CD4-positive, alpha-beta T cell treated with Interferon gamma for 1 hour (primary cell): ENCODE measurements around the gene STOML3.
"Not testable (repeated sequence)": the region's sequence is repeated elsewhere in the genome, so short reads cannot be mapped to it uniquely, and the experiment has no call there.

Experiments used
- DNase-seq: peaks from one replicate; pipeline ENCODE4 v3.0.0-alpha.2; 2020

The STOML3 gene, protein sequence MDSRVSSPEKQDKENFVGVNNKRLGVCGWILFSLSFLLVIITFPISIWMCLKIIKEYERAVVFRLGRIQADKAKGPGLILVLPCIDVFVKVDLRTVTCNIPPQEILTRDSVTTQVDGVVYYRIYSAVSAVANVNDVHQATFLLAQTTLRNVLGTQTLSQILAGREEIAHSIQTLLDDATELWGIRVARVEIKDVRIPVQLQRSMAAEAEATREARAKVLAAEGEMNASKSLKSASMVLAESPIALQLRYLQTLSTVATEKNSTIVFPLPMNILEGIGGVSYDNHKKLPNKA

DNA sequence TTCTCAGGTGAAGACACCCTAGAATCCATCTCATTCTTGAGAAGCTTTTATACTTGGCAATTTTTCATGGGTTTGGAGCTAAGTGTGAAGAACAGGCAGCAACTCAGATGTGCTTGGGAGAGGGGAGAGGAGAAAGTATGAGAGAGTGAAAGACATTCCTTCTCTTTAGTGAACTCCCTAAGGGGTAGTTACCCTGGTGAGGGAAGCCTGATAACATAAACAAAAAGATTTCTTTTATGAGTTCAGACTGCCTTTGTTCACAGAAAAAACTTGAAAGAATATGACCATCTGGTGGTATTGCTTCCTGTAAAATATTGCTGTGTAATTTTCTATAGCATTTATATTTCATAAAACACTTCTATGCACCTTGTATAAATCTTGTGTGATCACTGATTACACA, at the start of gene STOML3:
TSS of gene STOML3 (minus strand) at position 139 of the 400 bp plus-strand sequence. CDS start at position 29, 110 bp downstream.
- DNase-seq: no peak

DNA sequence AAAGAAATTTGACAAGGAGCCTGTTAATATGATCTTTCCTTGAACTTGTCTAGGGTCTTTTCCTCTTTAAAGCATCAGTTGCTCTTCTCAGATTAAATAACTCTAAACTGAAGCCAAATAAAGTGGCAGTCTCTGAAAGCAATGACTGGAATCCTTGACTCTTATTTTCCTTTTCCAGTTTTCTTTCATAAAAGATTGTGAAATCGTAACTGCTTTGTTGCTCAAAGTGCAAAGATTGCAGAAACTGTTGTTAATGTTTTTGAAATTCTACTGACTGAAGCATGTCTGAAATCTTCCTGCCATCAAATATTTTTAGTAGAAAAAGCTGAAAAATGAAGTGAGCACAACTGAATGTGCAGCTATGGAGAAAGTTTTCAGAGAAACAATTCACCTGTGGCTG, 49.6 kb upstream of the STOML3 start:
- no peak for DNase-seq

DNA sequence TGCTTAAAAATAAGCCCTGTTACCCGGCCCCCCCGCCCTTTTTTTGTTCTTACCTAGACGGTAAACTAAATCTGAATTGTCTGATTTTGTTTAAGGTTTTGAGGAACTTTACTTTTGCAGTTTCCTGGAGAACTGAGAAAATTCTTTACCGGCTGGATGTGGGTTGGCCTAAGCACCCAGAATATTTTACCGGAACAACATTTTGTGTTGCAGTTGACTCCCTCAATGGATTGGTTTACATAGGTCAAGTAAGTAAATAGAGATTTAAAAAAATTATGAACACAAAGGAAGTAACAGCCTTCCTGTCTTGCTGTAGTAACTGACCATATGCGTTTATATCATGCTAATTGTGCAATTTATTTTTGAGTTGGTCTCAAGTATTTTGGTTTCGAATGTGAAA, 48.4 kb upstream of the STOML3 start:
- no peak for DNase-seq

DNA sequence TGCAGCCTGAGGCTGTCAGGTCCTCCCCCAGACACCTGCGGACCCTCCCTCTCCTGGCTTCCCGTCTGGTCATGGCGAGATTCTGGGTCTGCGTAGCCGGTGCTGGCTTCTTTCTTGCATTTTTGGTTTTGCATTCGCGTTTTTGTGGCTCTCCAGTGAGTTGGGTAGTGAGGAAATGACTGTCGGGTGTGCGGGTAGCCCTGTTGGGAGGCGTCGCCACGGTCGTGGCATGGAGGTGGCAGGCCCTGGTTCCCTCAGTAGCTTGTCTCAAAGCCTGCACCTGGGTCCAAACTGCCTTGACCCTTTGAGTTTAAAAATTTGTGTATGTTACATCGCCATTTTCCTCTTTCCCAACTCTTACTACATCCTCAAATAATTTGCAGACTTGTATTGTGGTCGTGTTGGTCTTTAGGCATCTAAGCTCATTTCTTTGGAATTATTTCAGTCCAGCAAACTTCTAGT, 48.0 kb upstream of the STOML3 start:
- no peak for DNase-seq

DNA sequence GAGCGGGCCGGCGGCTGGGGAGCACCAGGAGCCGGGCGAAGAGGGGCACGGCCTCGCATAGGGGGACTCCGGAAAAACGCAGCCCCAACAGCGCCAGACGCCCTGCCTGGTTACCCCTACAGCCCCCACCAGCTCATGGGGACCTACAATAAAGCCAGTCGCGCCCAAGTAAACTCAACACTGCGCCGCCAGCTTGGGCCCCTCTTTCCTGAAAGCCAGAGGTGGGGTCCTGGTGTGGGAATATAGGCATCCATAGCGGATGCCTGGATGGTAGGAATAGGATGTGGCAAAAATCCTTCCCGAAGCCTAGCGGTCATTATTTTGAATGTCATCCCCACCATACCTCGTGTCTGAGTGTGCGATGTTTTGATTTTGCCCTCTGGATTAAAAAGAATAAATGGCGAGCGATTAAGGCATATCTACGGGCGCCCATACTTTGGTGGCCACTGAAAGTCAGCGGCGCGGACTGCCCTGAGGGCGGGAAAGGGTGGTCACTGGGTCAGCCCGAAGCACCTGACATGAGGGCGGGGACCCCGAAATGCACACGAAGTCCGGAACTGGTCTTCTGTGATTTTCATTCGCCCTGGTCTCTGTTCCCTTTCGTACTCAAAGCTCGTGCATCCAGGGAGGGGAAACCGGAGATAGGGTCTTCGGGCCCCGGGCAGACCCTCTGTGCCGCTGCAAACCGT, 47.4 kb upstream of the STOML3 start, which contains the start of the genes NHLRC3 and PROSER1:
TSS of gene NHLRC3 (plus strand) at position 577 of the 689 bp plus-strand sequence. CDS start 184 bp downstream, outside the sequence.
TSS of gene PROSER1 (minus strand) at position 210 of the 689 bp plus-strand sequence. CDS start 847 bp downstream, outside the sequence.
- DNase-seq: peak; percentile 88

DNA sequence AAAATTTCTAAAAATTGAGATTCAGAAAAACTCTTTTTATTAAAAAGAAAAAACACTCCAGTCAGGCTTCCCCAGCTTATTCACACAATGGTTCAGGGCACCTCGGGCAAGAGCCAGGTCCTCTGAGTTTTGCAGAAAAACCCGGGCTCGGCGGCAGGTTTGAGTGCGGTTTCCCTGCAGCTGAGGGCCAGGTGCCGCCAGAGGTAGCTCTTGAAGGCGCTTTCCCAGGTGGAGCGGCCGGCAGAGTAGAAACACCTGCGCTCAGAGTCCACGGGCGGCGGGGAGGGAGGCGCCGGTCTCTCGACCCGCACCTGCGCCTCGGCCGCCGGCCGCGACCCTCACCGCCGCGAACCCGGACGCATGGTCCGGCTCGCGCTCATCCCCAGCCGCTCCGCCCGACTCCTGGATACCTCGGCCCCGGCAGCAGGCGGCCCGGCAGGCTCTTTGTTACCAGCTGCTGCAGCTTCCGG, 46.8 kb upstream of the STOML3 start:
- DNase-seq: peak; percentile 9

DNA sequence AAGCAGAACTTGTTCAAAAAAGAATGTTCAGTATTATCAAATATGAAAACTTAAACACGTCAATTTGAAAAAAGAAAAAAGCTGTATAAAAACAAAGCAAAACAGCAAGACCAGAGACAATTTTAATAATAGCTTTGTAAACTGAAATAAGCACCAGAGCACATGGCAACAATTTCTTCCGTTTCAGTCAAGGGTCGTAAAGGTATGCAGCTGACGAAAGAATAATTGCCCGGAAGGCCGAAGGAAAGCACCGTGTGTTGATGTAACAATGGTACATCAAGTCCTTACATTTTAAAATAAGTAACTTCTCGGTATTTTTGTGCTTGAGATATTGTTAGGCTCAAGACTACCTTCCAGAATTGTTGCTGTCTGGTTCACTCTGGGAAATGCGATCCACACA, 45.6 kb upstream of the STOML3 start:
- DNase-seq: no peak

DNA sequence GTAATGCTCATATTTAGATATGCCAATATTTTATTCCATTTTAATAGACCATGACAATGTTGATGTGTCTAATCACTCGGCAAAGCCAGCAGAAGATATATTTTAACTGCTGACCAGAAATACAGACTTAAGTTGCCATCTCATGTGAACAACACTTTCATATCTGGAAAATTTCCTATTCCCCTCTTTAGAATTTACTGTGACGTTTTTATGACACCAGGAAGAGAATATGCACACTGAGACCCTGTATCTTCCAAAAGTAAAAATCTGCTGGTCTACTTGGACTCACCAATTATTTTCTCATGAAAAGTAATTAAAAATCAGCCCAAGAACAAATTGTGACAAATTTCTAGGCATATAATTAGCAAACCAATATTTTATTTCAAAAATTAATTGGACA, 45.2 kb upstream of the STOML3 start:
- DNase-seq: no peak

DNA sequence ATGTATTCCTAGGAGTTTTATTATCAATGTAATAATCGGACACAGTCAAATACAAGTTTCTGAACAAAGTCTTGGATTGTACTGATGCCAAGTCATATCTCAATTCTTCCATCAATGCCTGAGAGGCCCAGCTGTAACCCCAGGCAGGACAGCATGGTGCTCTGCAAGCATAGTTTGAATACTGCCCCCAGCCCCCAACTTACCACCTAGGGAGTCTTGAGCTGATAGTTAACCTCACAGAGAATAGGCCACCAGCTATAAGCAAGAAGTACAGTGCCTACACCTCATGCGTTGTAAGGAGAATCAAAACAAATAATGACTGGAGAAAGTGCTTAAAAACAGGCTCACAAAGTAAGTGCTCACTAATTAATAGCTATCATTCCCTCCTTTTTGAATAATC, 44.6 kb upstream of the STOML3 start:
- no peak for DNase-seq

DNA sequence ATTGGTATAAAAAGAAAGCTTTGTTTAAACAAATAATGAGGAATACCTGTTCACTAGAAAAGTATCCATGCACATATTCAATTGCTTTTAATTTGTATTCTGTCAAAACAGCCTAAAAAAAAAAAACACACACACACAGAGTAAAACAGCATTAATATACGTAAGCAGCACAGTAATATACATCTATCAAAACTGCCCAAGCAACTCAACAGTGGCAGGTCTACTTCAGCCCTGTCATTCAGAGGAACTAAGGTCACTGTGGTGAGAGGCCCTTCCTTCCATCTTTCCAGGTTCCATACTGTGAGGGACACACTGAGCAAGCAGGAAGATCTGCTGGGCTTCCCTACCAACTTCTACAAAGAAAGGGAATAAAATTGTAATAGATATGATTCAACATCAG, 43.5 kb upstream of the STOML3 start:
- DNase-seq: no peak

DNA sequence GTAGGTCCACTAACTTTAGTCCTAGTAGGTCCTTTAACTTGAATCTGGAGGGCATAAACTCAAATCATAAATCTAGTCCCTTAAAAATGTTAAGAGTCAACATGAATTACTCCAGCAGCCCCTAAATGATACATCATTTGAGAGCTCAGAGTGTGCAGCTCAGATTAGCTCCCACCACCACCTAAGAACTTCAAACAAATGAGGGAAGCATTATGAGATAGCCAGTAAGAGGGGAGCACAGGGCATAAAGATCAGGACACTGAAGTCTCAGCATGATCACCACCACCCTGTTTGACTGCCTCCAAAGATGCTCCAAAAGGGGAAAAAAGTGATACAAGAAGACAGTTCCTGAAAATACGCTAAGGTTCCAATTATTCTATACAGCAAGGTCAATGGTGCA, 41.5 kb upstream of the STOML3 start:
- DNase-seq: no peak

DNA sequence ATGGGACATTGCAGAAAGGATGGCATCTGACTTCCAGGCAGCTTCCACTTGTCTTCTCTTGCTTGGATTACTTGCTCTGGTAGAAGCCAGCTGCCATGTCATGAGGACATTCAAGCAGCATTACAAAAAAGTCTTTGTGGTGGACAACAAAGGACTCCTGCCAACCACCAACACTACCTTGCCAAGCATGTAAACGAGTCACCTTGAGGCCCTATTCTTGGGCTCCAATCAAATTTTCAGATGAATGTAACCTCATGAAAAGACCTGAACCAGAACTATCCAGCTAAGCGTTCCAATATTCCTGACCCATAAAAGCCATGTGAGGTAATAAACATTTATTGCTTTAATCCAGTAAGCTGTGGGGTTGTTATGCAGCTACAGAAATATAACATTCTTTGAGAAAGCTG, 34.8 kb upstream of the STOML3 start:
- no peak for DNase-seq

DNA sequence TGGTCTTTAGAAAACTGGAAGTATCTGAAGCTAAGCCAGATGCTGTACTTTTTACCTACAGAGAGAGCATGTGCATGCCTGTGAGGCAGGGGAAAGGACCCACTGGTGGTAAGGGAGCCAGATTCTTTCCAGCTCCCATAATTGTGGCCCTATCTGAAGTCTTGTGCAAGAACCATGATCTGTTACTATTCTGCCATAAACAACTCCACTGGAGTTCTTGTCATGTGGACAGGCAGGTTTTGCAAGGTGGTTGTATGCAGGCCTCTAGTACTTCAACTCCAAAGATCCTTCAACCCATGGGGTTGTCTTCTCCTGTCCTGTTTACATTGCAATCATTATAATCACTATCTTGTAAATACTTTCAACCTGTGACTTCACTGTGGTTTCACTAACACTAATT, 33.1 kb upstream of the STOML3 start:
- no peak for DNase-seq

DNA sequence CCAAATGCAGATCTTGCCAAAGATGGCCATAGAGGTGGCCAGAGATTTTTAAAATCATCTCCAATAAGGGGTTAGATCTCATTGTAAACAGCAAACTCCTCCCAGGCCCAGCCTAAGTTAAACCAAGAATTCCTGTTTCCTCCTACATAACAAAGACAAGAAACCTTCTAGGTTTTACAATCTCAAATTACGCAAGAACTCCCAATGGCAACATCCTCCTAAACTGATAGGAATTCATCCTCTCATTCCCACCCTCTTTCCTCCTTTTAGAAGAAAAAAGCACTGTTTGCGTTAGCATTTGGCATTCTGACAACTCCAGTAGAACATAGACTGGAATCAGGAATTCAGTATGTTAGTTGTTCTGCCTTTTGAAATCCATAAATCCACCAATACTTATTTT, 32.7 kb upstream of the STOML3 start:
- no peak for DNase-seq

DNA sequence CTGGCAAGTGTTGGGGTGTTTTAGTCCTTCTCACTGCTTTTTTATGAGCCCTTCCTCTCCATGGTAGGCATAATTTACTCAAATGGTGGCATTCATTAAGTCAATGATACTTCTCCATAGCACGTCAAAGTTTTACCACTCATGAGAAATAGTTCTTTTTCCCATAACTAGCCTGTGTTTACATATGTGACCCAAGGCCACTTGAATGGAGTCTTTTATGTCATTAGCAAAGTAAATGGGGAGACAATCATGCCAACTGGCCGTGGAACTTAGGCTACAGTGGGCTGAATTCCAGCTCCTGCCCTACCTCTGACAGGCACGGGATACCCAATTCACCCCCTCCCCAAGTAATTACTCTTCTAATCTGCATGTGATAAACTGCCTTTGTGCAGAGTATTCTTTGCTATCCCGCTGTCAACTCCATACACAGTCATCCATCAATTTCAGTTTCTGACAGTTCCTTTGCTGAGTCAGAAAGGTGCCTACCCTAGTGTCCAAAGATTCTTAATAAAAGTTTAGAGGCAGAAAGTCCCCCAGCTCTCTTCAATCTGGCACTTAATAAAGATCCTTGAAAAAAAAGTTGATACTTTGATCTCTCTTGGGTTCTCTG, 30.3 kb upstream of the STOML3 start:
- DNase-seq: no peak

DNA sequence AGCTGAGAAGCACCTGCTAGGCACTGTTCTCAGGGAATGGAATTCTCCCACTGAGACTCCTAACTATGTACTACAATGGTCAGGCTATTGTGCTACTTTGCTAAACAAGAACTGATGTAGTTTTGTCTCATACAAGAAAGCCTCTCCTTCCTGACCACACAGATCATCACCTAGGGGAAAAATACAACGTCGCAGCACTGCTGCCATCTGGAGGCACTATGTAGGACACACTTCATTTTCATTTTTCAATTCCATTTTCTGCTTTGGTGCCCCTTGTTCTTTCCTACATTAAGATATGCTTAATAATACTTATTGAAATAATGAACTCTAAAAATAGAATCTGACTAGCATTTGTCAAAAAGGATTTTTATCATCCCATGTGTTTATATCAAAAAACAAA, 26.2 kb upstream of the STOML3 start:
- no peak for DNase-seq

DNA sequence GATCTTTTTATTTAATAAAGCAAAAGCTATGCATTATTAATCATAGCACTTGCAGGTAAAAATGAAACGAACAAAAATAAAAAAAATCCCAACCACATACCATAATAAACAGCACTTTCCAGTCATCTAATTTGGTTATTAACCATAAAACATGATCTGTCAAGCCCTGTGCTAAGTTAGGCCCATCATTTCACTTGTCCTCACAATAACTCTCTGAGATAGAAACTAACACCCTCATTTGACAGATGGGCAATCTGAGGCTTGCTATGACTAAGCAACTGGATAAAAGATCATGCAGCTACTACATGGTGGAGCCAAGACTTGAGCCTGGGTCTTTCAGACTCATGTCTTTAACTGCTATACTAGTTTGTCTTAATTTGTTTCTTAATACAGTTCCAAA, 25.5 kb upstream of the STOML3 start:
- no peak for DNase-seq

DNA sequence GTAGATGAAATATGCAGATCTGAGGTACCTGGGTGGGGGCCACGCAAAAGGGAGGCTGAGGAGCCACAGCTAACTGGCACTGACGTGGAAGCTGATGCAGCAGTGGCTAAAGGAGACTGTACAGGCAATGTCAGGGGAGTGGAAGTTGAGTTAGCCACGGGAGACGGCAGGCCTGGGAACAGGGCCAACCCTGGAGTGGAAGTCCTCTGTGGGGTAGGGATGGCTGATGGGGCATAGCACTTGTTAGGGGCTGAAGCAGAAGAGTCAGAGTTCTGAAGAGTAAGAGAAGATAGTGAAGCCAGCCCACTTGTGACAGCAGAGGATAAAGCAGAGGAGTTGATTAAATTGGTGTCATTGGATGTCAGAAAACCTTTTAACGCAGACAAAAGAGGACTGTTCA, 22.8 kb upstream of the STOML3 start:
- DNase-seq: no peak

DNA sequence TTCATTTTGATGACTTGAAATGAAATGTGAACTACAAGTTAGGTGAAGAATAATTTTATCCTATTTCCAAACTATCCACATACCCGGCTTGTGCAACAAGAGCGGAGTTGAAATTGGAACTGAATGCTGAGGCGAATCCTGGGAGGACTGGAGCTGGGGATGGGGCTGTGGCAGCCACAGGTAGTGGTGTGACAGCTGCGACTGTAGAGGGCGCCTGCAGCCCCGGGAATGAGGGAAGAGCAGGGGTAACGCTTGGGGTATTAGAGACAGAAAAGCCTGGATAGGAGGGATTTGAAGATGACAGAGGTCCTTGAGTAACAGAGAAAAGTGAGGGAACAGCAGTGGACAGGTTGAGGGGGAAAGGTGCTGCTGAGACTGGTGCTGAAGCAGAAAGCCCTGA, 22.0 kb upstream of the STOML3 start:
- no peak for DNase-seq

DNA sequence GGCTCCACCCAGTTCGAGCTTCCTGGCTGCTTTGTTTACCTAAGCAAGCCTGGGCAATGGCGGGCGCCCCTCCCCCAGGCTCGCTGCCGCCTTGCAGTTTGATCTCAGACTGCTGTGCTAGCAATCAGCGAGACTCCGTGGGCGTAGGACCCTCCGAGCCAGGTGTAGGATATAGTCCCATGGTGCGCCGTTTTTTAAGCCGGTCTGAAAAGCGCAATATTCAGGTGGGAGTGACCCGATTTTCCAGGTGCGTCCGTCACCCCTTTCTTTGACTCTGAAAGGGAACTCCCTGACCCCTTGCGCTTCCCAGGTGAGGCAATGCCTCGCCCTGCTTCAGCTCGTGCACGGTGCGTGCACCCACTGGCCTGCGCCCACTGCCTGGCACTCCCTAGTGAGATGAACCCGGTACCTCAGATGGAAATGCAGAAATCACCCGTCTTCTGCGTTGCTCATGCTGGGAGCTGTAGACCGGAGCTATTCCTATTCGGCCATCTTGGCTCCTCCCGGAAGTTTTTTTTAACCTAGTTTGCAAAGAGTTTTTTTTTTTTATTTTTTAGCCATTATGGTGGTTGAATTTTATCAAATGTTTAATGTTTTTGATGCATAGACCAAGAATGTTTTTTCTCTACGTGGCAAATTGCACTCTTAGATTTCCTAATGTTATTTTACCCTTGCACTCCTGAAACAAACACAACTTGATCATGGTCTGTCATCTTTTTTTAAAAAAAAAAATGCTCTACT, 15.9 kb upstream of the STOML3 start:
- DNase-seq: not testable (repeated sequence)

DNA sequence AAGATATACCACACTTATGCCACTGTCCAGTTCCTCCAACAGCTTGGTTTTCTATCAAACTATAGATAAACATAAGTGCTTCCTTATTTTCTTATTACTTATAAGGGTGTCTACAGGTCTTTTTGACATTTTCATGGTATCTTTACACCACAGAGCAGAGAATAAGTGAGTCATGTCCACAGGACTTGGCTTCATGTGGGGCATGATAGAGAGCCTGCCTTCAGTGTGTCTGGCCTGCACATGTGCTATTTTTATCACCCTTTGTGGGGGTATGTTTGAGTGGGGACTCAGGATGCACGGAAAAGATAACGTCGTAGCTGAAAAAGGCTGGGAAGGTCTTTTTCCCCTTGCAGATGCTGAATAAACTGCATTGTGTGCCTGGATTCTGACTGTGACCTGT, 8.1 kb upstream of the STOML3 start:
- no peak for DNase-seq

DNA sequence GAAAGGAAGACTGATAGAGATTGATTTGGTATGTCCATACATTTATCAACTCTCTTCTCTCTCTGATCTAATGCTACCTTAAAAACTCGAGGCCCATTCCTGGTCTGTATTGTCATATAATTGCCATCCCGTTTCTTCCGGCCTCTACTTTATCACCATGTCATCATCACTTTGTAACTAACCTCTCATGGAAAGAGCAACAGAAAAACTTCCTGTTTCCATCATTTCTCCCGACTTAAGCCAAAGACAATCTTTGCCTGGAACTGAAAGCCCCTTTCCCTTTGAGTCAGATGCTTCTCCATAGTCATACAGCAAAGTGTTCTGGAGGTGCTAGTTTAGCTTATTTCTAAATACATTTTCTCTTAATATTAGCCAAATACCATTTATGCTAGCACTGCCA, 2.8 kb upstream of the STOML3 start:
- DNase-seq: no peak

DNA sequence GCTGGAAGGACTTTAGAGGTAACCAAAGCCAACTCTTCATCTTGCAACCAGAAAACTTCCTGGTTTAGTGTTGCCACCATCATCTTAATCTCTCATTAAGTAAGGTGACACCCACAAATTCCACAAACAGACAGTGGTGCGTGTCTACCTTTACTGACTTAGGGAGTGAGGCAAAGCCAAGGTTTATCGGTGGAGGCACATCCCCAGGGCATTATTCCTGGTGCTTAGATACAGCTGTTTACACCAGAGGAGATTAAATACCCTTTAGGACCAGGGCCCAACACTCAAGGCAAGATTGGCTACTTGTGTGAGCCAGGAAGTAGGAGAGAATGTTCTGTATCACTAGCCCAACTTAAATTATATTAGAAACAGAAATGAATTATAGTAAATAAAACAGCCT, 9.5 kb downstream of the STOML3 start:
- DNase-seq: no peak
